GM13976 (cell line): ENCODE measurements around the gene SPRR1A.

Experiments
- DNase-seq: peaks from one replicate; pipeline ENCODE4 v3.0.0; 2012; ENCODE audit warnings: low spot score
- in situ Hi-C: fragments of 300-500 bp; cut with MboI; formaldehyde crosslinking; loops from one replicate; pipeline ENCODE4 v1.12.0; 2022; ENCODE audit warnings: low sequenced_read_pairs, mixed read lengths, inconsistent platforms; ENCODE audit not compliant: unreplicated experiment
- TF ChIP-seq, protein P1 (sequence below): IDR thresholded peaks from 2 replicates; pipeline ENCODE4 v1.5.1; 2012; ENCODE audit warnings: borderline replicate concordance, mild to moderate bottlenecking; ENCODE audit not compliant: insufficient read depth; ENCODE audit errors: extremely low read depth, missing control alignments, control extremely low read depth

SPRR1A gene

DNA sequence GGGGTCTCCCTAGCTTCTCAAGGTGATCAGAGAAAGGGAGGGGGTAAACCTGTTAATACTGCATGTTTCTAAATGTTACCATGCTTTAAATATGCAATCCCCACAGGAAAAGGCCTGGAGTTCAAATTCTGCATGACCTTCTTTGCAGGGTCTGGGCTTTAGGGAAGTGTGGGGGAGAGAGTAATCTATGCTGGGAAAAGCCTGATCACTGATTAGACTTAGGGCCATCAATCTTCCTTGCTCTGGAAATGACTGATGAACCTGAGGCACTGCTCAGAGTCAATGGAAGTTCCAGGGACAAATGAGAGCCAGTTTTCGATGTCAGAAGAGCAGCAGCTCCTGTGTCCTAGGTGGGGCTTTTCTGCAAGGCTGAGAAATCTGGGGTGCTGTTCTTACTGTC lies 3.2 kb upstream of the SPRR1A start:
- in situ Hi-C loops: no loop called here
- TF ChIP-seq, protein P1, sequence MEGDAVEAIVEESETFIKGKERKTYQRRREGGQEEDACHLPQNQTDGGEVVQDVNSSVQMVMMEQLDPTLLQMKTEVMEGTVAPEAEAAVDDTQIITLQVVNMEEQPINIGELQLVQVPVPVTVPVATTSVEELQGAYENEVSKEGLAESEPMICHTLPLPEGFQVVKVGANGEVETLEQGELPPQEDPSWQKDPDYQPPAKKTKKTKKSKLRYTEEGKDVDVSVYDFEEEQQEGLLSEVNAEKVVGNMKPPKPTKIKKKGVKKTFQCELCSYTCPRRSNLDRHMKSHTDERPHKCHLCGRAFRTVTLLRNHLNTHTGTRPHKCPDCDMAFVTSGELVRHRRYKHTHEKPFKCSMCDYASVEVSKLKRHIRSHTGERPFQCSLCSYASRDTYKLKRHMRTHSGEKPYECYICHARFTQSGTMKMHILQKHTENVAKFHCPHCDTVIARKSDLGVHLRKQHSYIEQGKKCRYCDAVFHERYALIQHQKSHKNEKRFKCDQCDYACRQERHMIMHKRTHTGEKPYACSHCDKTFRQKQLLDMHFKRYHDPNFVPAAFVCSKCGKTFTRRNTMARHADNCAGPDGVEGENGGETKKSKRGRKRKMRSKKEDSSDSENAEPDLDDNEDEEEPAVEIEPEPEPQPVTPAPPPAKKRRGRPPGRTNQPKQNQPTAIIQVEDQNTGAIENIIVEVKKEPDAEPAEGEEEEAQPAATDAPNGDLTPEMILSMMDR: no peak
- no peak for DNase-seq

DNA sequence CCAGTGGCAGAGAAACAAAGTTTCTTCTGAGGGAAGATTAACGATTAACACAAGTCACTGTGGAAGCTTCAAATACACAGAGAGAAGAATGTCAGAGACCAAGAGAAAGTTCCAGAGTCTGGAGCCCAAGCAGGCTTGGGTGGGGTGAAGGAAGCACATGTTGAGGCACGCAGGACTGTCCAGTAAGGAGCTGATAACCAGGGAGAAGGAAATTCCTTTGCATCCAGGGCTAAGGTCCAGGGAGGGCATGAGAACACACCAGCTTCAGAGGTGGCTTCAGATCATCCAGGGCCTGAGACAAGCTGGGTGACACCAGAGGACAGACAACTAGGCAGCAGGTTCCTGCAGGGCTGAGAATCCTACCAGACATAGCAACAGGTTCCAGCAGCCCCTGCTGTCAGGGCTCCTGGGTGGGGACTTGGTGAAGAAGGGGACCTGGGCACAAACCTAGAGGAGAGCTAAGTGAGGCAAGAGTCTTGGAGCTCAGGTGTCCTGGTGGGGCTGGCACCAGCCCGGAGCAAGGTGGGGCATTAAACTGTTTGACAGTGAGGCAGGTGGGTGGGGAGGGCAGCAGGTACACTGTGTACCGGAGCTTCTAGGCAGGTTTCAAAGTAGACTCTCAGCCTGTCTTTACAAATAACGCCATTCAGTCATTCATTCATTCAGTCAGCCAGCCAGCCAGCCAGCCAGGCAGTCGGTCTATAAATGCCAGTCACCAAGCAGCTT lies 2.6 kb upstream of the SPRR1A start:
- in situ Hi-C loops: no loop called here
- no peak for DNase-seq
- TF ChIP-seq, protein P1: no peak

DNA sequence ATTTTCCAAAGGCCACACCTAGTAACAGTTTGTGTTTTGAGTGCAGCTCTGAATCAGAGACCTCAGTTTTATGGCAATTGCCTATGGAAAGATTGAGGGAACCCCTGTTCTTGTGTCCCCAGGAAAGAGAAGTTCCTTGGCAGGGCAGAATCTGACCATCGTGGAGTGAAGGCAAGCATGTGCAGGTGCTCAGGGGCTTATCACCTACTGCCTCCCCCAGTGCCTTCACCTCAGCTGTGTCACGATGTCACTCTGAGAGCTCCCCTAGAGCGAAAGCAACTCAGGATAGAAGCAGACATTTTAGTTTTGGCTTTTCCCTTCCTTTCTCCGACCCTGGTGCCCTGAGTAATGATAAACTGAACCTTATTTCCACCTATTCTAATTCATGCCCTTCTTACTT lies 1.8 kb upstream of the SPRR1A start:
- in situ Hi-C loops: no loop called here
- TF ChIP-seq, protein P1: no peak
- DNase-seq: no peak

DNA sequence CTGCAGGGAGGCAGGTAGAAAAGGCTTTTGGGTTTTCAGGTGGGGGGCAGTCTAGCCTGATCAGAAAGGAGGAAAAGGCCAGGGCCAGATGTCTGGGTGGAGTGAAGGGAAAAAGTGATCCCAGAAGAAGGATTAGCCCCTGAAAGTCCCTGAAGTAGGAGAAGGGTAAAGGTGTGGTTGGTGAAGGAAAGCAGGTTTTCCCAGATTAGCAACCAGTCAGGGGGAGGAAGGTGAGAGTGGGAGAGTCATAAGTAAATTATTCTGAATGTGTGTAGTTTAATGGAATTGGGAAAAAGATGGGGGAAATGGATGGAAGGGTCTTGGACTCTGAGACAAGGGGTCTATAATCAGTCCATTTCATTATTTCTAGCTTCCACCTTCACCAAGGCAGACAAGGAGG lies 647 bp upstream of the SPRR1A start:
- DNase-seq: no peak
- TF ChIP-seq, protein P1: no peak
- in situ Hi-C loops: no loop called here

DNA sequence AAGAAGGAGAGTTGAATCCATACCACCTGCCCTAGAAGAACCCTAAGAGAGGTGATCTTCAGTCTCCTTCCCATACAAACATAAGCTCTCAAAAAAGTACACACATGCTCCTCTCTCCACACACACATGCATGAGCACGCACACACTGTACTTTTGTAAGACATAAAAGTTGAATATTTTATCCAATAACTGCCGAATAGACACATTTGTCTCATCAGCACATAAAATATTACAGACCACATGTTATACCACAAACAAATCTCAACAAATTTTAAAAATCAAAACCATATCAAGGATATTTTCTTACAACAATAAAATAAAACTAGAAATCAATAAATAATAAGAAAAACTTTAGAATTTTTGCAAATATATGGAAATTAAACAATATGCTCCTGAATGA lies 2.7 kb downstream of the SPRR1A start:
- no peak for DNase-seq
- TF ChIP-seq, protein P1: no peak
- in situ Hi-C loops: no loop called here

DNA sequence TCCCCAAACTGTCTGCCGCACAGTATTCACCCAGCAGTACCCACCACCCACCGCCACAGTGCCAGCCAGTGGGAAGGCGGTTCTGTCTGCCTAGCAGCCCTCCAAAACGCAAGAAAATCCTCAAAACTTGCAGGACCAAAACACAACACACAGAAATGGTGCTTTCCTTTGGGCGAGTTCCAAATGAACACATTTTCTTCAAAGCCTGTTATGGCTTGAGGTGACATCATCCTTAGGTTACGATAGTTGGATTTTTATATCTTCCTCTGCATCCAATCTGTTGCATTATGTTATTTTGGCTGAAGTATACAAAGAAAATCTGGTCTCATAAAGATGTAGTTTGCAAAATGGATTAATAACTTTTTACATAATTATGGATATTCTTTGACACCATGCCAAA lies 9.3 kb downstream of the SPRR1A start:
- DNase-seq: no peak
- TF ChIP-seq, protein P1: no peak
- in situ Hi-C loops: no loop called here
